ENCODE results near the gene GUCA2A.

The GUCA2A gene

GRCh38 chr1:42133809-42134526 is 30.6 kb downstream of the GUCA2A start:
- DNase-seq (ENCODE audit: low read depth, low spot score), result no peak

- no peak for DNase-seq (ENCODE audit: low read depth, low spot score)
Measured at GRCh38 chr1:42133390-42133789, 31.2 kb downstream of the GUCA2A start.

GRCh38 chr1:42130061-42130660 is 34.4 kb downstream of the GUCA2A start:
- no peak for DNase-seq (ENCODE audit: low read depth, low spot score)

GRCh38 chr1:42128964-42129363 is 35.6 kb downstream of the GUCA2A start:
- DNase-seq (ENCODE audit: low read depth, low spot score), result no peak

GRCh38 chr1:42128499-42128898 is 36.0 kb downstream of the GUCA2A start:
- no peak for DNase-seq (ENCODE audit: low read depth, low spot score)

- DNase-seq (ENCODE audit: low read depth, low spot score), result no peak
Measured at GRCh38 chr1:42127767-42128166, 36.8 kb downstream of the GUCA2A start.

- DNase-seq (ENCODE audit: low read depth, low spot score), result no peak
Measured at GRCh38 chr1:42125552-42125951, 39.0 kb downstream of the GUCA2A start.

- no peak for DNase-seq (ENCODE audit: low read depth, low spot score)
Measured at GRCh38 chr1:42122408-42122807, 42.1 kb downstream of the GUCA2A start.

- DNase-seq (ENCODE audit: low read depth, low spot score), result no peak
Measured at GRCh38 chr1:42118125-42118524, 46.4 kb downstream of the GUCA2A start.

GRCh38 chr1:42117214-42117613 is 47.3 kb downstream of the GUCA2A start:
- DNase-seq (ENCODE audit: low read depth, low spot score), result no peak

GRCh38 chr1:42114229-42114628 is 50.3 kb downstream of the GUCA2A start:
- DNase-seq (ENCODE audit: low read depth, low spot score), result no peak

Data from brain pericyte (primary cell).